ENCODE measurements around the gene ALDH1A3.

- no peak for TF ChIP-seq POLR2AphosphoS5 (IDR thresholded peaks at IDR 0.05; ENCODE audit: low read depth)
- TF ChIP-seq, protein P1, sequence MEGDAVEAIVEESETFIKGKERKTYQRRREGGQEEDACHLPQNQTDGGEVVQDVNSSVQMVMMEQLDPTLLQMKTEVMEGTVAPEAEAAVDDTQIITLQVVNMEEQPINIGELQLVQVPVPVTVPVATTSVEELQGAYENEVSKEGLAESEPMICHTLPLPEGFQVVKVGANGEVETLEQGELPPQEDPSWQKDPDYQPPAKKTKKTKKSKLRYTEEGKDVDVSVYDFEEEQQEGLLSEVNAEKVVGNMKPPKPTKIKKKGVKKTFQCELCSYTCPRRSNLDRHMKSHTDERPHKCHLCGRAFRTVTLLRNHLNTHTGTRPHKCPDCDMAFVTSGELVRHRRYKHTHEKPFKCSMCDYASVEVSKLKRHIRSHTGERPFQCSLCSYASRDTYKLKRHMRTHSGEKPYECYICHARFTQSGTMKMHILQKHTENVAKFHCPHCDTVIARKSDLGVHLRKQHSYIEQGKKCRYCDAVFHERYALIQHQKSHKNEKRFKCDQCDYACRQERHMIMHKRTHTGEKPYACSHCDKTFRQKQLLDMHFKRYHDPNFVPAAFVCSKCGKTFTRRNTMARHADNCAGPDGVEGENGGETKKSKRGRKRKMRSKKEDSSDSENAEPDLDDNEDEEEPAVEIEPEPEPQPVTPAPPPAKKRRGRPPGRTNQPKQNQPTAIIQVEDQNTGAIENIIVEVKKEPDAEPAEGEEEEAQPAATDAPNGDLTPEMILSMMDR (IDR thresholded peaks at IDR 0.05; ENCODE audit: insufficient read depth, low read length): no peak
- no peak for TF ChIP-seq SPI1 (IDR thresholded peaks at IDR 0.05; ENCODE audit: borderline replicate concordance, low read depth)
Observed at GRCh38 chr15:100878648-100879047, 983 bp upstream of the ALDH1A3 start.

Data from HL-60 (cell line).